Measurements from ENCODE around the gene EYA2. TPM values are rescaled to one million over a fixed set of nuclear protein-coding genes. Genes with fewer than 3 reads are reported as not detected.

The EYA2 gene
- total RNA-seq, 1 donor from 2014 or later: 1.3 TPM

GRCh38 chr20:47050996-47051395 lies 156.4 kb downstream of the EYA2 start:
- Mint-ChIP-seq H3K27me3 (ENCODE audit: low read depth) (no peaks in the 10 kb centered on the region), H3K9me3 (no peaks in the 10 kb centered on the region), H3K4me3 (no peak overlapping the region), H3K27ac (ENCODE audit: unreplicated experiment) (no peak overlapping the region), H3K4me1 (peaks cover 13% of the 10 kb centered on the region), H3K36me3 (ENCODE audit: low read depth) (no peaks in the 10 kb centered on the region)
- TF ChIP-seq CTCF (conservative IDR thresholded peaks at IDR 0.05): no peak
- DNase-seq (ENCODE audit: low read depth, low spot score): no peak

DNA sequence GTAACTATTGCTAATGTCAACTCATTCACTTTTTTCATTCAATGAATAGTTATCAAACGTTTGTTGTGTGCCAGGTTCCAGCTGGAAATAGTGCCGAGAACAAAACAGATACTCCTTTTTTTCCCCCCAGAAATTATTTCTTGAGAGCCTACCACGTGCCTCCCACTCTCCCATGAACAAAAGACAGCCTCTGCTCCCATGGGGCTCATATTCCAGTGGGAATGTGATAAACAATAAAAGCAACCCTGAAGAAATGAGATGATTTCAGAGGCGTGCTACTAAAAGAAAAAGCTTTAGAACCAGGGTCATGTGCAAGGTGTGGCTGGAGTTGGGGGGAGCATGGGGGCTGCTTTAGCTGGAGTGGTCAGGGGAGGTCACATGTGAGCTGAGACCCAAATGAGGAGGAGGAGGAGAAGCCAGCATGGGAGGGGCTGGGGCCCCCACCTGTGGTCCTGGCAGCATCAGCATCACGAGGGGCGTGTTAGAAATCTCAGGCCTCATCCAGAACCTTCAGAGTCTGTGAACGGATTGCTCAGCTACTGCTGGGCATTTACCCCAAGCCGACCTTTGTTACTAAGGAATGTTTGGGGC lies 157.4 kb downstream of the EYA2 start:
- Mint-ChIP-seq H3K36me3 (ENCODE audit: low read depth) (no peaks in the 10 kb centered on the region), H3K27ac (ENCODE audit: unreplicated experiment) (no peak overlapping the region), H3K9me3 (no peaks in the 10 kb centered on the region), H3K27me3 (ENCODE audit: low read depth) (no peaks in the 10 kb centered on the region), H3K4me1 (peaks cover 13% of the 10 kb centered on the region), H3K4me3 (no peak overlapping the region)
- no peak for DNase-seq (ENCODE audit: low read depth, low spot score)
- no peak for TF ChIP-seq CTCF (conservative IDR thresholded peaks at IDR 0.05)

DNA sequence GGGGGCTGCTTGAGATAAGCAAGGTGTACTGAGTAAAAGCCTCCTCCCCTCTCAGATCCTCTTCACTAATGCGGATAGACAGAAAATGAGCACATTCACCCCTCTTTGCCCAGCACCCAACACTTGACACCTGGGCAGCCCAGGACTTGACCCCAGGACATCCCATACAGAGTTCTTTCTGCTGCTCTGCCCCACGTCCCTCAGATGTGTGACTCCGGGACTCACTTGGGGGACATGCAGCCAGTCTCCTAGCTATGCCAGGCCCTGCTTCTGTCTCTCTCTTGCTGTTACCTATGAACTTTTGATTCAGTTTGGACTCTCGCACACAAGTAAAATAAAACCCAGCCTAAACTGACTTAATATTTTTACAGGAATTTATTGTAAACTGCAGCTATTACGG lies 159.9 kb downstream of the EYA2 start:
- H3K4me1 Mint-ChIP-seq: peaks cover 13% of the 10 kb centered on the region
- no peak for DNase-seq (ENCODE audit: low read depth, low spot score)

GRCh38 chr20:47054945-47055344 lies 160.3 kb downstream of the EYA2 start:
- Mint-ChIP-seq H3K4me3 (no peak overlapping the region), H3K9me3 (peaks cover 2% of the 10 kb centered on the region), H3K4me1 (peaks cover 13% of the 10 kb centered on the region), H3K36me3 (ENCODE audit: low read depth) (no peaks in the 10 kb centered on the region), H3K27me3 (ENCODE audit: low read depth) (no peaks in the 10 kb centered on the region), H3K27ac (ENCODE audit: unreplicated experiment) (no peak overlapping the region)
- TF ChIP-seq CTCF (conservative IDR thresholded peaks at IDR 0.05): no peak
- no peak for DNase-seq (ENCODE audit: low read depth, low spot score)

More for the DNA sequence above, 159.9 kb downstream of the EYA2 start:
- no peak overlapping the region for H3K27ac Mint-ChIP-seq (ENCODE audit: unreplicated experiment)
- no peaks in the 10 kb centered on the region for H3K27me3 Mint-ChIP-seq (ENCODE audit: low read depth)
- no peaks in the 10 kb centered on the region for H3K36me3 Mint-ChIP-seq (ENCODE audit: low read depth)
- H3K9me3 Mint-ChIP-seq: no peaks in the 10 kb centered on the region
- H3K4me3 Mint-ChIP-seq: no peak overlapping the region
- no peak for TF ChIP-seq CTCF (conservative IDR thresholded peaks at IDR 0.05)

- no peak for DNase-seq (ENCODE audit: low read depth, low spot score)
- Mint-ChIP-seq H3K27ac (ENCODE audit: unreplicated experiment) (no peak overlapping the region), H3K4me1 (peaks cover 13% of the 10 kb centered on the region), H3K9me3 (peaks cover 2% of the 10 kb centered on the region), H3K27me3 (ENCODE audit: low read depth) (no peaks in the 10 kb centered on the region), H3K36me3 (ENCODE audit: low read depth) (no peaks in the 10 kb centered on the region), H3K4me3 (no peak overlapping the region)
- no peak for TF ChIP-seq CTCF (conservative IDR thresholded peaks at IDR 0.05)
Measured at GRCh38 chr20:47055699-47056369, 161.2 kb downstream of the EYA2 start.

Data from neural crest cell (in vitro differentiated cells).